ENCODE results near the gene SLC50A1.

DNA sequence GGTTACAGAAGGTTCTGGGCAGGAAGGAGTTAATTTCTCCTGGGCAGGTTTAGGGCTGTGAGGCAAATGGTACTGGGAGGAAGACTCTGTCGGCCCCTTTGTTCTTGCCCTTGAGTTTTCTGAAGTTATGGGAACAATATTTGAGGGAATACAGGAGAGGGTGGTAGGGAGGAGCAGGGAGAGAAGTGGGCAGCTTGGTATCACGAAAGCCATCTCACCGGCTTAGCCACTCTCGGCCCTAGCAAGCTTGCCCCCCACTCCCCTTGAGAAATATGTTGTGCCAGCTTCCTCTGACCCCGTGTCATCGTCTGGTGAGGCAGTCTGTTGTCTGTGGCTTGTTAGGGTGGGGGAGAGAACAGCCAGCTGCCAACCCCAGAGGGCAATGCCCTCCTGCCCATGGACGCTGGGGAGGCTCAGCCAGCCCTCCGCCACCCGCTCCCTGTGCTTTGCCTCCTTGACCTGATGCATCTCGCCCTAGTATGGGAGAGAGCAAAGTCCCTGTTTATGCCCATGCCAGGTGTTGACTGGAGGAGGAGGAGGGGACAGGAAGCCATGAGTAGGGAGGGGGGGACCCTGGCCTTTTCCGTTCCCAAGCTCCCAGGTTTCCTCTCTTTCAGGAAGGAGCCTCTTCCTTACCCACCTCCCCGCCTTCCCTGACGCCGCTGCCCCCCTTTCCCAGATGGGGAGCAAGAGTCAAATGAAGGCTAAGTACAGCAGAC, 6.7 kb upstream of the SLC50A1 start:
- TF ChIP-seq BHLHE40 (IDR thresholded peaks at IDR 0.05; ENCODE audit: low read depth, low read length): no peak
- TF ChIP-seq, protein P1, sequence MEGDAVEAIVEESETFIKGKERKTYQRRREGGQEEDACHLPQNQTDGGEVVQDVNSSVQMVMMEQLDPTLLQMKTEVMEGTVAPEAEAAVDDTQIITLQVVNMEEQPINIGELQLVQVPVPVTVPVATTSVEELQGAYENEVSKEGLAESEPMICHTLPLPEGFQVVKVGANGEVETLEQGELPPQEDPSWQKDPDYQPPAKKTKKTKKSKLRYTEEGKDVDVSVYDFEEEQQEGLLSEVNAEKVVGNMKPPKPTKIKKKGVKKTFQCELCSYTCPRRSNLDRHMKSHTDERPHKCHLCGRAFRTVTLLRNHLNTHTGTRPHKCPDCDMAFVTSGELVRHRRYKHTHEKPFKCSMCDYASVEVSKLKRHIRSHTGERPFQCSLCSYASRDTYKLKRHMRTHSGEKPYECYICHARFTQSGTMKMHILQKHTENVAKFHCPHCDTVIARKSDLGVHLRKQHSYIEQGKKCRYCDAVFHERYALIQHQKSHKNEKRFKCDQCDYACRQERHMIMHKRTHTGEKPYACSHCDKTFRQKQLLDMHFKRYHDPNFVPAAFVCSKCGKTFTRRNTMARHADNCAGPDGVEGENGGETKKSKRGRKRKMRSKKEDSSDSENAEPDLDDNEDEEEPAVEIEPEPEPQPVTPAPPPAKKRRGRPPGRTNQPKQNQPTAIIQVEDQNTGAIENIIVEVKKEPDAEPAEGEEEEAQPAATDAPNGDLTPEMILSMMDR (IDR thresholded peaks at IDR 0.05): no peak

Measured in A549 (cell line).